ENCODE results near the gene SLC25A42.
"Not testable (repeated sequence)": the region's sequence is repeated elsewhere in the genome, so short reads cannot be mapped to it uniquely, and the experiment has no call there.

Gene SLC25A42

GRCh38 chr19:19063183-19064097, at the start of gene SLC25A42:
Gene SLC25A42 (plus strand): TSS chr19:19063994. CDS start chr19:19096125, 32,131 bp downstream.
- peak; percentile 99 for DNase-seq

- no peak for DNase-seq
Measured at GRCh38 chr19:19021115-19021514, 42.7 kb upstream of the SLC25A42 start.

GRCh38 chr19:19022380-19022961, 41.3 kb upstream of the SLC25A42 start:
- no peak for DNase-seq

- DNase-seq: not testable (repeated sequence)
Measured at GRCh38 chr19:19023376-19023775, 40.4 kb upstream of the SLC25A42 start.

GRCh38 chr19:19025861-19026260, 37.9 kb upstream of the SLC25A42 start:
- no peak for DNase-seq

- no peak for DNase-seq
Measured at GRCh38 chr19:19026299-19026971, 37.4 kb upstream of the SLC25A42 start.

- DNase-seq: no peak
Measured at GRCh38 chr19:19027228-19027627, 36.6 kb upstream of the SLC25A42 start.

GRCh38 chr19:19028526-19028925, 35.3 kb upstream of the SLC25A42 start:
- DNase-seq: no peak

GRCh38 chr19:19031891-19032290, 31.9 kb upstream of the SLC25A42 start:
- no peak for DNase-seq

GRCh38 chr19:19032420-19033175, 31.2 kb upstream of the SLC25A42 start:
- peak; percentile 9 for DNase-seq

- no peak for DNase-seq
Measured at GRCh38 chr19:19033176-19033425, 30.7 kb upstream of the SLC25A42 start.

GRCh38 chr19:19033426-19034203, 30.2 kb upstream of the SLC25A42 start, which contains the start of the genes ARMC6 and SUGP2:
Gene ARMC6 (plus strand): TSS chr19:19033603. CDS start chr19:19034210, 607 bp downstream.
Gene SUGP2 (minus strand): TSS chr19:19033517. CDS start chr19:19031071, 2,446 bp downstream.
- DNase-seq: peak; percentile 73

- peak; percentile 81 for DNase-seq
Measured at GRCh38 chr19:19034204-19034624, 29.6 kb upstream of the SLC25A42 start.

GRCh38 chr19:19039901-19040300, 23.9 kb upstream of the SLC25A42 start:
- no peak for DNase-seq

GRCh38 chr19:19040417-19040816, 23.4 kb upstream of the SLC25A42 start:
- peak; percentile 46 for DNase-seq

- DNase-seq: no peak
Measured at GRCh38 chr19:19042732-19043280, 21.0 kb upstream of the SLC25A42 start.

GRCh38 chr19:19043481-19043880, 20.3 kb upstream of the SLC25A42 start:
- no peak for DNase-seq

- no peak for DNase-seq
Measured at GRCh38 chr19:19043881-19044280, 19.9 kb upstream of the SLC25A42 start.

- DNase-seq: no peak
Measured at GRCh38 chr19:19049406-19049805, 14.4 kb upstream of the SLC25A42 start.

GRCh38 chr19:19050104-19050503, 13.7 kb upstream of the SLC25A42 start:
- DNase-seq: no peak

- no peak for DNase-seq
Measured at GRCh38 chr19:19050731-19051130, 13.1 kb upstream of the SLC25A42 start.

Data from NCI-H2029 (cell line).